Astrocyte (in vitro differentiated cells and primary cell): ENCODE measurements around the gene MIPOL1. TPM values are rescaled to one million over a fixed set of nuclear protein-coding genes. Genes with fewer than 3 reads are reported as not detected.

Experiments
- DNase-seq: peaks from one replicate; pipeline ENCODE4 v3.0.0-alpha.2; 2010; ENCODE audit warnings: low read depth
- FAIRE-seq: peaks from 2 replicates; lab custom pipeline; 2011; peaks lifted over from hg19 to GRCh38; lab: Jason Lieb, UNC
- H2AFZ ChIP-seq: 2 replicates; pipeline ENCODE4 v1.6.0; 2012; ENCODE audit warnings: low read depth, low read length, inconsistent platforms
- H3K27ac ChIP-seq: 2 replicates; pipeline ENCODE4 v1.5.1; 2011; ENCODE audit warnings: low read depth, low read length, inconsistent platforms
- H3K27me3 ChIP-seq: 2 replicates; pipeline ENCODE4 v1.6.0; 2011; ENCODE audit warnings: low read length, inconsistent platforms; ENCODE audit not compliant: insufficient read depth
- H3K36me3 ChIP-seq: 2 replicates; pipeline ENCODE4 v1.5.1; 2011; ENCODE audit warnings: low read length, inconsistent platforms; ENCODE audit not compliant: insufficient read depth
- H3K4me1 ChIP-seq: 2 replicates; pipeline ENCODE4 v1.5.1; 2011; ENCODE audit warnings: low read length, inconsistent platforms; ENCODE audit not compliant: insufficient read depth
- H3K4me2 ChIP-seq: 2 replicates; pipeline ENCODE4 v1.6.0; 2012; ENCODE audit warnings: low read length, inconsistent platforms
- H3K4me3 ChIP-seq: 2 replicates; pipeline ENCODE4 v1.5.1; 2011; ENCODE audit warnings: low read depth, mild to moderate bottlenecking, low read length, inconsistent platforms; ENCODE audit not compliant: insufficient read depth
- H3K79me2 ChIP-seq: 2 replicates; pipeline ENCODE4 v1.6.0; 2012; ENCODE audit warnings: mild to moderate bottlenecking, low read length, inconsistent platforms; ENCODE audit not compliant: insufficient read depth
- H3K9ac ChIP-seq: 2 replicates; pipeline ENCODE4 v1.6.0; 2012; ENCODE audit warnings: mild to moderate bottlenecking, low read length, inconsistent platforms
- H3K9me3 ChIP-seq: 2 replicates; pipeline ENCODE4 v1.5.1; 2012; ENCODE audit warnings: low read depth, mild to moderate bottlenecking, low read length, inconsistent platforms; ENCODE audit not compliant: insufficient read depth
- H4K20me1 ChIP-seq: 2 replicates; pipeline ENCODE4 v1.6.0; 2012; ENCODE audit warnings: low read length, inconsistent platforms; ENCODE audit not compliant: insufficient read depth
- H3K27ac Mint-ChIP-seq: one replicate; pipeline ENCODE4 v1.8.0; 2021; ENCODE audit warnings: mild to moderate bottlenecking, mixed read lengths; ENCODE audit not compliant: unreplicated experiment
- H3K27me3 Mint-ChIP-seq: one replicate; pipeline ENCODE4 v1.8.0; 2021; ENCODE audit warnings: low read depth, mixed read lengths; ENCODE audit not compliant: unreplicated experiment
- H3K36me3 Mint-ChIP-seq: one replicate; pipeline ENCODE4 v1.8.0; 2021; ENCODE audit warnings: low read depth, mixed read lengths; ENCODE audit not compliant: unreplicated experiment
- H3K4me1 Mint-ChIP-seq: one replicate; pipeline ENCODE4 v1.8.0; 2021; ENCODE audit warnings: low read depth, mixed read lengths; ENCODE audit not compliant: unreplicated experiment
- H3K4me3 Mint-ChIP-seq: one replicate; pipeline ENCODE4 v1.8.0; 2021; ENCODE audit warnings: mild to moderate bottlenecking, moderate library complexity, mixed read lengths; ENCODE audit not compliant: unreplicated experiment
- H3K9me3 Mint-ChIP-seq: one replicate; pipeline ENCODE4 v1.8.0; 2021; ENCODE audit warnings: mild to moderate bottlenecking, mixed read lengths; ENCODE audit not compliant: unreplicated experiment
- EZH2 ChIP-seq: IDR thresholded peaks from 2 replicates; pipeline ENCODE4 v1.6.1; 2012; ENCODE audit warnings: mild to moderate bottlenecking, low read length, inconsistent platforms; ENCODE audit not compliant: insufficient read depth
- total RNA-seq: library from RNA; stranded (reverse); gene quantifications from 2 replicates; pipeline ENCODE4 v1.2.1, GENCODE V29; 2021
- TF ChIP-seq, protein P1 (sequence below): IDR thresholded peaks from 2 replicates; pipeline ENCODE4 v1.5.1; 2011; ENCODE audit warnings: low read depth, mild to moderate bottlenecking, inconsistent platforms, low read length, moderate library complexity; ENCODE audit not compliant: insufficient read depth

Gene MIPOL1
- total RNA-seq, 1 donor from 2014 or later = 15.7 TPM

DNA sequence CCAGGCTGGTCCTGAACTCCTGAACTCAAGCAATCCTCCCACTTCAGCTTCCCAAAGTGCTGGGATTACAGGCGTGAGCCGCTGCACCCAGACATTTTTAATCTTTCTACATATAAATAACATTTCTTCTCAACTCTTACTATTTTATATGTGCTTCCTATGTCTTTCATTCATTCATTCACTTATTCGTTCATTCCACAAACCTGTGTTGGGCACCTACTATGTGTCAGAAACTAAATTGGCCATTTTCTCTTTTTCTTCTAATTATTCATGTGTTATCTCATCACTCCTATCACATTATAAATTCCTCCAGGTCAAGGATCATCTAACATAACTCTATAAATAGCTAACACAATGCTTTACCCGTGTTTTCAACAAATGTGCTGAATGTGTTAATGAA lies 373.7 kb downstream of the MIPOL1 start:
- H3K36me3 Mint-ChIP-seq = no peaks in the 10 kb centered on the region
- TF ChIP-seq, protein P1, sequence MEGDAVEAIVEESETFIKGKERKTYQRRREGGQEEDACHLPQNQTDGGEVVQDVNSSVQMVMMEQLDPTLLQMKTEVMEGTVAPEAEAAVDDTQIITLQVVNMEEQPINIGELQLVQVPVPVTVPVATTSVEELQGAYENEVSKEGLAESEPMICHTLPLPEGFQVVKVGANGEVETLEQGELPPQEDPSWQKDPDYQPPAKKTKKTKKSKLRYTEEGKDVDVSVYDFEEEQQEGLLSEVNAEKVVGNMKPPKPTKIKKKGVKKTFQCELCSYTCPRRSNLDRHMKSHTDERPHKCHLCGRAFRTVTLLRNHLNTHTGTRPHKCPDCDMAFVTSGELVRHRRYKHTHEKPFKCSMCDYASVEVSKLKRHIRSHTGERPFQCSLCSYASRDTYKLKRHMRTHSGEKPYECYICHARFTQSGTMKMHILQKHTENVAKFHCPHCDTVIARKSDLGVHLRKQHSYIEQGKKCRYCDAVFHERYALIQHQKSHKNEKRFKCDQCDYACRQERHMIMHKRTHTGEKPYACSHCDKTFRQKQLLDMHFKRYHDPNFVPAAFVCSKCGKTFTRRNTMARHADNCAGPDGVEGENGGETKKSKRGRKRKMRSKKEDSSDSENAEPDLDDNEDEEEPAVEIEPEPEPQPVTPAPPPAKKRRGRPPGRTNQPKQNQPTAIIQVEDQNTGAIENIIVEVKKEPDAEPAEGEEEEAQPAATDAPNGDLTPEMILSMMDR = no peak
- TF ChIP-seq EZH2 = no peak
- Histone ChIP-seq H3K9ac (no peak overlapping the region), H3K27me3 (no peaks in the 10 kb centered on the region), H2AFZ (no peak overlapping the region), H3K9me3 (no peaks in the 10 kb centered on the region), H3K4me1 (no peaks in the 10 kb centered on the region), H3K4me3 (no peak overlapping the region), H3K79me2 (no peaks in the 10 kb centered on the region), H3K4me2 (no peak overlapping the region), H3K36me3 (no peaks in the 10 kb centered on the region), H4K20me1 (no peaks in the 10 kb centered on the region), H3K27ac (no peak overlapping the region)
- peaks cover 4% of the 10 kb centered on the region for H3K27me3 Mint-ChIP-seq
- no peaks in the 10 kb centered on the region for H3K4me1 Mint-ChIP-seq
- no peak overlapping the region for H3K4me3 Mint-ChIP-seq
- no peak overlapping the region for H3K27ac Mint-ChIP-seq
- FAIRE-seq (no peak), DNase-seq (no peak)
- no peaks in the 10 kb centered on the region for H3K9me3 Mint-ChIP-seq

DNA sequence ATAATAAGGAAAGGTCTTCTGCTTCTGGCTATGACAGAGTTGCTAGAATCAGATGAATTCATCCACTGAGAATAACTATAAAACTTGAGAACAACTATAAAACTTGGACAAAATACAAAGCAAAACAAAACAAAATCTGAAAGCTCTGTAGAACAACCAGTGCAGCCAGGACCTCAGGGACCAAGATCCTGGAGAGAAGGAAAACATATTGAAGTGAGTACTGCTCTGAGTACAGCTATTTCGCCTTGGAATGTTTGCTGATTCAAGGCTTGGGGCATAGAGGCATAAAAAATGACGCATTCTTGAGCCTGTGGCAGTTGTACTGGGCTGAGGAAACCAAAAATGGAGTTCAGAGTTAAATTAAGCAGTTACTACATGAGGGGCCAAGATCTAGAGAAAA lies 375.6 kb downstream of the MIPOL1 start:
- H3K4me1 Mint-ChIP-seq = no peaks in the 10 kb centered on the region
- no peak for FAIRE-seq
- H3K27me3 Mint-ChIP-seq = peaks cover 11% of the 10 kb centered on the region

DNA sequence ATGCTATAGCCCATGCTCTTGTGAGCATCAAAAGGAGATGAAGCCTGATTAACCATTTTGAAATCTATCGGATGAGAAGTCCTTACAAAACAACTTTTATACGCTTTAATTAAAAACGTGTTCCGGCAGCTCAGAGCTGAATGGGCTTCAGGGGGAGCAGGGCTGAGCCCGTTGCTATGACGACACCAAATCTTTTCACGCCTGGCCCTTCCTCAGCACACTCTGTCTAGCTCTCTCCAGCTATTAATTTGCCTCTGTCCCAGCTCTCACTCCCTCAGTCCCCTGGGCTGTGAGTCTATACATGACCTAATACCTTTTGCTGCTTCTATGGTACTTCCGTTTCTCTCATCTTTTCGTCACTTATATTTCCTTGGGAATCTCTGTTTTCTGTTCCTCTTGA lies 381.5 kb downstream of the MIPOL1 start:
- H3K4me3 Mint-ChIP-seq = no peak overlapping the region
- H3K27ac Mint-ChIP-seq = no peak overlapping the region
- Histone ChIP-seq H4K20me1 (no peaks in the 10 kb centered on the region), H3K79me2 (no peaks in the 10 kb centered on the region), H3K27ac (no peak overlapping the region), H3K36me3 (no peaks in the 10 kb centered on the region), H3K4me2 (no peak overlapping the region), H3K9me3 (no peaks in the 10 kb centered on the region), H2AFZ (no peak overlapping the region), H3K4me3 (no peak overlapping the region), H3K27me3 (peaks cover 18% of the 10 kb centered on the region), H3K9ac (no peak overlapping the region), H3K4me1 (peaks cover 9% of the 10 kb centered on the region)
- no peaks in the 10 kb centered on the region for H3K36me3 Mint-ChIP-seq
- H3K27me3 Mint-ChIP-seq = peaks cover 29% of the 10 kb centered on the region
- no peak for DNase-seq
- TF ChIP-seq, protein P1 = no peak
- TF ChIP-seq EZH2 = no peak
- H3K4me1 Mint-ChIP-seq = no peaks in the 10 kb centered on the region
- H3K9me3 Mint-ChIP-seq = no peaks in the 10 kb centered on the region
- no peak for FAIRE-seq

More for the DNA sequence above, 375.6 kb downstream of the MIPOL1 start:
- H3K4me3 Mint-ChIP-seq = no peak overlapping the region
- Histone ChIP-seq H3K9ac (no peak overlapping the region), H3K4me1 (no peaks in the 10 kb centered on the region), H3K4me3 (no peak overlapping the region), H3K27me3 (no peaks in the 10 kb centered on the region), H3K36me3 (no peaks in the 10 kb centered on the region), H3K27ac (no peak overlapping the region), H2AFZ (no peak overlapping the region), H3K79me2 (no peaks in the 10 kb centered on the region), H4K20me1 (no peaks in the 10 kb centered on the region), H3K4me2 (no peak overlapping the region), H3K9me3 (no peaks in the 10 kb centered on the region)
- TF ChIP-seq EZH2 = no peak
- TF ChIP-seq, protein P1 = no peak
- no peak for DNase-seq
- H3K27ac Mint-ChIP-seq = no peak overlapping the region
- no peaks in the 10 kb centered on the region for H3K9me3 Mint-ChIP-seq
- no peaks in the 10 kb centered on the region for H3K36me3 Mint-ChIP-seq
